OCI-LY3 (cell line): ENCODE data around the gene RASGRP4.

Experiments used
- CTCF ChIP-seq: fragments of 200-600, 300-600 bp; sonication (generic); IDR thresholded peaks from 2 replicates; pipeline ENCODE4 v1.5.1; 2014; ENCODE audit warnings: antibody characterized with exemption, low read length, low read depth
- EZH2phosphoT487 ChIP-seq: fragments of 200-600 bp; shearing (Covaris generic); IDR thresholded peaks from 2 replicates; pipeline ENCODE4 v1.6.1; 2018; ENCODE audit warnings: antibody characterized with exemption, mixed run types, low read depth

- TF ChIP-seq CTCF (no peak), EZH2phosphoT487 (no peak)
These were observed 49.4 kb downstream of the RASGRP4 start for GRCh38 chr19:38376576-38376975.
